ENCODE measurements around the gene SLIT1. TPM values are rescaled to one million over a fixed set of nuclear protein-coding genes. Genes with fewer than 3 reads are reported as not detected.

Gene SLIT1
- total RNA-seq, 1 donor from 2014 or later, result 0.08 TPM

GRCh38 chr10:97075421-97075820 lies 110.3 kb downstream of the SLIT1 start:
- intact Hi-C loops (cut with DNase I), result no loop called here
- DNase-seq (ENCODE audit: missing footprints) (no peak), ATAC-seq (no peak)

GRCh38 chr10:97074256-97075145 lies 111.3 kb downstream of the SLIT1 start:
- intact Hi-C loops (cut with DNase I), result no loop called here
- DNase-seq (ENCODE audit: missing footprints) (no peak), ATAC-seq (no peak)

GRCh38 chr10:97072851-97073665 lies 112.7 kb downstream of the SLIT1 start:
- DNase-seq (ENCODE audit: missing footprints) (peak; percentile 86), ATAC-seq (peak; percentile 70)
- intact Hi-C loops (cut with DNase I), result loop anchor here (1.0 to 2.0 kb wide), 2 partner anchors 45 to 138 kb away; no protein-coding TSS in a partner anchor

- ATAC-seq, result no peak
- intact Hi-C loops (cut with DNase I), result no loop called here
- no peak for DNase-seq (ENCODE audit: missing footprints)
Measured at GRCh38 chr10:97071496-97071895, 114.3 kb downstream of the SLIT1 start.

- intact Hi-C loops (cut with DNase I), result no loop called here
- DNase-seq (ENCODE audit: missing footprints) (no peak), ATAC-seq (no peak)
Measured at GRCh38 chr10:97069576-97070362, 116.0 kb downstream of the SLIT1 start.

- intact Hi-C loops (cut with DNase I), result no loop called here
- DNase-seq (ENCODE audit: missing footprints) (no peak), ATAC-seq (no peak)
Measured at GRCh38 chr10:97069026-97069425, 116.7 kb downstream of the SLIT1 start.

GRCh38 chr10:97067716-97068391 lies 117.9 kb downstream of the SLIT1 start:
- intact Hi-C loops (cut with DNase I), result no loop called here
- no peak for ATAC-seq
- no peak for DNase-seq (ENCODE audit: missing footprints)

GRCh38 chr10:97066877-97067555 lies 118.7 kb downstream of the SLIT1 start:
- no peak for DNase-seq (ENCODE audit: missing footprints)
- intact Hi-C loops (cut with DNase I), result no loop called here
- no peak for ATAC-seq

- DNase-seq (ENCODE audit: missing footprints) (no peak), ATAC-seq (no peak)
- intact Hi-C loops (cut with DNase I), result no loop called here
Measured at GRCh38 chr10:97065686-97066660, 119.8 kb downstream of the SLIT1 start.

- DNase-seq (ENCODE audit: missing footprints) (no peak), ATAC-seq (no peak)
- intact Hi-C loops (cut with DNase I), result no loop called here
Measured at GRCh38 chr10:97065128-97065527, 120.6 kb downstream of the SLIT1 start.

GRCh38 chr10:97063983-97064837 lies 121.5 kb downstream of the SLIT1 start:
- intact Hi-C loops (cut with DNase I), result no loop called here
- ATAC-seq (no peak), DNase-seq (ENCODE audit: missing footprints) (no peak)

- intact Hi-C loops (cut with DNase I), result no loop called here
- DNase-seq (ENCODE audit: missing footprints) (no peak), ATAC-seq (no peak)
Measured at GRCh38 chr10:97063271-97063982, 122.3 kb downstream of the SLIT1 start.

- DNase-seq (ENCODE audit: missing footprints) (no peak), ATAC-seq (no peak)
- intact Hi-C loops (cut with DNase I), result no loop called here
Measured at GRCh38 chr10:97062456-97062855, 123.3 kb downstream of the SLIT1 start.

GRCh38 chr10:97062046-97062445 lies 123.7 kb downstream of the SLIT1 start:
- intact Hi-C loops (cut with DNase I), result no loop called here
- no peak for DNase-seq (ENCODE audit: missing footprints)

GRCh38 chr10:97061423-97061822 lies 124.3 kb downstream of the SLIT1 start:
- ATAC-seq (no peak), DNase-seq (ENCODE audit: missing footprints) (no peak)
- intact Hi-C loops (cut with DNase I), result no loop called here

More at GRCh38 chr10:97062046-97062445, 123.7 kb downstream of the SLIT1 start:
- no peak for ATAC-seq
